ENCODE measurements around the gene RAB11A.
"Not testable (repeated sequence)": the region's sequence is repeated elsewhere in the genome, so short reads cannot be mapped to it uniquely, and the experiment has no call there.

Gene RAB11A

GRCh38 chr15:65870889-65871533 lies 1.7 kb downstream of the RAB11A start:
- H3K36me3 ChIP-seq (ENCODE audit: control insufficient read depth in 2 of 2, insufficient read depth in 2 of 2, low read length in 2 of 2) = peaks cover 0 to 4% of the 10 kb centered on the region in 2 donors
- peak overlapping the region; percentile 91 to 98 for H3K4me3 ChIP-seq (ENCODE audit: low read length in 2 of 2)
- peak overlapping the region in 1 of 2 donors; percentile 99 for H3K9ac ChIP-seq (ENCODE audit: low read length in 2 of 2)
- H3K27me3 ChIP-seq (ENCODE audit: control insufficient read depth in 1 of 2, insufficient read depth in 2 of 2, low read length in 2 of 2) = no peaks in the 10 kb centered on the region
- H3K4me1 ChIP-seq (ENCODE audit: control insufficient read depth, insufficient read depth, low read length) = peaks cover 9% of the 10 kb centered on the region
- no peak overlapping the region for H3K27ac ChIP-seq (ENCODE audit: low read length)
- H3K9me3 ChIP-seq (ENCODE audit: control insufficient read depth in 2 of 2, low read length in 2 of 2) = no peaks in the 10 kb centered on the region

GRCh38 chr15:65871886-65872285 lies 2.6 kb downstream of the RAB11A start:
- H3K36me3 ChIP-seq (ENCODE audit: control insufficient read depth in 2 of 2, insufficient read depth in 2 of 2, low read length in 2 of 2); H3K4me3 ChIP-seq (ENCODE audit: low read length in 2 of 2); H3K27me3 ChIP-seq (ENCODE audit: control insufficient read depth in 1 of 2, insufficient read depth in 2 of 2, low read length in 2 of 2); H3K27ac ChIP-seq (ENCODE audit: low read length); H3K9me3 ChIP-seq (ENCODE audit: control insufficient read depth in 2 of 2, low read length in 2 of 2); H3K4me1 ChIP-seq (ENCODE audit: control insufficient read depth, insufficient read depth, low read length): not testable (repeated sequence)
- peak overlapping the region in 1 of 2 donors; percentile 7 for H3K9ac ChIP-seq (ENCODE audit: low read length in 2 of 2)

- H3K27me3 ChIP-seq (ENCODE audit: control insufficient read depth in 1 of 2, insufficient read depth in 2 of 2, low read length in 2 of 2); H3K36me3 ChIP-seq (ENCODE audit: control insufficient read depth in 2 of 2, insufficient read depth in 2 of 2, low read length in 2 of 2); H3K9ac ChIP-seq (ENCODE audit: low read length in 2 of 2); H3K4me1 ChIP-seq (ENCODE audit: control insufficient read depth, insufficient read depth, low read length); H3K4me3 ChIP-seq (ENCODE audit: low read length in 2 of 2); H3K9me3 ChIP-seq (ENCODE audit: control insufficient read depth in 2 of 2, low read length in 2 of 2); H3K27ac ChIP-seq (ENCODE audit: low read length): not testable (repeated sequence)
Observed at GRCh38 chr15:65872596-65872995, 3.3 kb downstream of the RAB11A start.

- Histone ChIP-seq H3K36me3 (ENCODE audit: control insufficient read depth in 2 of 2, insufficient read depth in 2 of 2, low read length in 2 of 2) (peaks cover 10% of the 10 kb centered on the region in 2 donors), H3K4me3 (ENCODE audit: low read length in 2 of 2) (no peak overlapping the region), H3K4me1 (ENCODE audit: control insufficient read depth, insufficient read depth, low read length) (peaks cover 9% of the 10 kb centered on the region), H3K9me3 (ENCODE audit: control insufficient read depth in 2 of 2, low read length in 2 of 2) (no peaks in the 10 kb centered on the region), H3K27me3 (ENCODE audit: control insufficient read depth in 1 of 2, insufficient read depth in 2 of 2, low read length in 2 of 2) (no peaks in the 10 kb centered on the region), H3K9ac (ENCODE audit: low read length in 2 of 2) (no peak overlapping the region), H3K27ac (ENCODE audit: low read length) (no peak overlapping the region)
Observed at GRCh38 chr15:65873256-65873655, 4.0 kb downstream of the RAB11A start.

- peaks cover 16 to 20% of the 10 kb centered on the region in 2 donors for H3K36me3 ChIP-seq (ENCODE audit: control insufficient read depth in 2 of 2, insufficient read depth in 2 of 2, low read length in 2 of 2)
- no peak overlapping the region for H3K9ac ChIP-seq (ENCODE audit: low read length in 2 of 2)
- H3K9me3 ChIP-seq (ENCODE audit: control insufficient read depth in 2 of 2, low read length in 2 of 2) = no peaks in the 10 kb centered on the region
- no peak overlapping the region for H3K27ac ChIP-seq (ENCODE audit: low read length)
- no peak overlapping the region for H3K4me3 ChIP-seq (ENCODE audit: low read length in 2 of 2)
- peaks cover under 1% of the 10 kb centered on the region for H3K4me1 ChIP-seq (ENCODE audit: control insufficient read depth, insufficient read depth, low read length)
- no peaks in the 10 kb centered on the region for H3K27me3 ChIP-seq (ENCODE audit: control insufficient read depth in 1 of 2, insufficient read depth in 2 of 2, low read length in 2 of 2)
Observed at GRCh38 chr15:65875458-65875857, 6.2 kb downstream of the RAB11A start.

GRCh38 chr15:65877749-65878148 lies 8.5 kb downstream of the RAB11A start:
- no peaks in the 10 kb centered on the region for H3K9me3 ChIP-seq (ENCODE audit: control insufficient read depth in 2 of 2, low read length in 2 of 2)
- H3K36me3 ChIP-seq (ENCODE audit: control insufficient read depth in 2 of 2, insufficient read depth in 2 of 2, low read length in 2 of 2) = peaks cover 18 to 20% of the 10 kb centered on the region in 2 donors
- H3K9ac ChIP-seq (ENCODE audit: low read length in 2 of 2) = no peak overlapping the region
- H3K4me1 ChIP-seq (ENCODE audit: control insufficient read depth, insufficient read depth, low read length) = no peaks in the 10 kb centered on the region
- H3K27ac ChIP-seq (ENCODE audit: low read length) = no peak overlapping the region
- H3K27me3 ChIP-seq (ENCODE audit: control insufficient read depth in 1 of 2, insufficient read depth in 2 of 2, low read length in 2 of 2) = no peaks in the 10 kb centered on the region
- no peak overlapping the region for H3K4me3 ChIP-seq (ENCODE audit: low read length in 2 of 2)

- H3K27me3 ChIP-seq (ENCODE audit: control insufficient read depth in 1 of 2, insufficient read depth in 2 of 2, low read length in 2 of 2) = no peaks in the 10 kb centered on the region
- H3K4me3 ChIP-seq (ENCODE audit: low read length in 2 of 2) = no peak overlapping the region
- no peaks in the 10 kb centered on the region for H3K4me1 ChIP-seq (ENCODE audit: control insufficient read depth, insufficient read depth, low read length)
- no peak overlapping the region for H3K27ac ChIP-seq (ENCODE audit: low read length)
- H3K9ac ChIP-seq (ENCODE audit: low read length in 2 of 2) = no peak overlapping the region
- H3K9me3 ChIP-seq (ENCODE audit: control insufficient read depth in 2 of 2, low read length in 2 of 2) = no peaks in the 10 kb centered on the region
- H3K36me3 ChIP-seq (ENCODE audit: control insufficient read depth in 2 of 2, insufficient read depth in 2 of 2, low read length in 2 of 2) = peaks cover 21 to 22% of the 10 kb centered on the region in 2 donors
Observed at GRCh38 chr15:65881766-65882434, 12.6 kb downstream of the RAB11A start.

GRCh38 chr15:65883571-65883970 lies 14.3 kb downstream of the RAB11A start:
- no peaks in the 10 kb centered on the region for H3K4me1 ChIP-seq (ENCODE audit: control insufficient read depth, insufficient read depth, low read length)
- no peaks in the 10 kb centered on the region for H3K9me3 ChIP-seq (ENCODE audit: control insufficient read depth in 2 of 2, low read length in 2 of 2)
- H3K36me3 ChIP-seq (ENCODE audit: control insufficient read depth in 2 of 2, insufficient read depth in 2 of 2, low read length in 2 of 2) = peaks cover 16 to 18% of the 10 kb centered on the region in 2 donors
- no peak overlapping the region for H3K27ac ChIP-seq (ENCODE audit: low read length)
- no peak overlapping the region for H3K9ac ChIP-seq (ENCODE audit: low read length in 2 of 2)
- no peak overlapping the region for H3K4me3 ChIP-seq (ENCODE audit: low read length in 2 of 2)
- H3K27me3 ChIP-seq (ENCODE audit: control insufficient read depth in 1 of 2, insufficient read depth in 2 of 2, low read length in 2 of 2) = no peaks in the 10 kb centered on the region

GRCh38 chr15:65884511-65884910 lies 15.2 kb downstream of the RAB11A start:
- no peak overlapping the region for H3K4me3 ChIP-seq (ENCODE audit: low read length in 2 of 2)
- no peaks in the 10 kb centered on the region for H3K4me1 ChIP-seq (ENCODE audit: control insufficient read depth, insufficient read depth, low read length)
- no peak overlapping the region for H3K27ac ChIP-seq (ENCODE audit: low read length)
- no peaks in the 10 kb centered on the region for H3K9me3 ChIP-seq (ENCODE audit: control insufficient read depth in 2 of 2, low read length in 2 of 2)
- H3K36me3 ChIP-seq (ENCODE audit: control insufficient read depth in 2 of 2, insufficient read depth in 2 of 2, low read length in 2 of 2) = peaks cover 12 to 20% of the 10 kb centered on the region in 2 donors
- H3K9ac ChIP-seq (ENCODE audit: low read length in 2 of 2) = no peak overlapping the region
- no peaks in the 10 kb centered on the region for H3K27me3 ChIP-seq (ENCODE audit: control insufficient read depth in 1 of 2, insufficient read depth in 2 of 2, low read length in 2 of 2)

GRCh38 chr15:65885668-65886218 lies 16.5 kb downstream of the RAB11A start:
- no peak overlapping the region for H3K4me3 ChIP-seq (ENCODE audit: low read length in 2 of 2)
- no peaks in the 10 kb centered on the region for H3K4me1 ChIP-seq (ENCODE audit: control insufficient read depth, insufficient read depth, low read length)
- H3K9me3 ChIP-seq (ENCODE audit: control insufficient read depth in 2 of 2, low read length in 2 of 2) = no peaks in the 10 kb centered on the region
- H3K27ac ChIP-seq (ENCODE audit: low read length) = no peak overlapping the region
- H3K27me3 ChIP-seq (ENCODE audit: control insufficient read depth in 1 of 2, insufficient read depth in 2 of 2, low read length in 2 of 2) = no peaks in the 10 kb centered on the region
- no peak overlapping the region for H3K9ac ChIP-seq (ENCODE audit: low read length in 2 of 2)
- H3K36me3 ChIP-seq (ENCODE audit: control insufficient read depth in 2 of 2, insufficient read depth in 2 of 2, low read length in 2 of 2) = peaks cover 9 to 17% of the 10 kb centered on the region in 2 donors

GRCh38 chr15:65887565-65887964 lies 18.3 kb downstream of the RAB11A start:
- no peak overlapping the region for H3K4me3 ChIP-seq (ENCODE audit: low read length in 2 of 2)
- H3K9ac ChIP-seq (ENCODE audit: low read length in 2 of 2) = no peak overlapping the region
- H3K36me3 ChIP-seq (ENCODE audit: control insufficient read depth in 2 of 2, insufficient read depth in 2 of 2, low read length in 2 of 2) = peaks cover 11 to 15% of the 10 kb centered on the region in 2 donors
- H3K4me1 ChIP-seq (ENCODE audit: control insufficient read depth, insufficient read depth, low read length) = no peaks in the 10 kb centered on the region
- H3K27ac ChIP-seq (ENCODE audit: low read length) = no peak overlapping the region
- no peaks in the 10 kb centered on the region for H3K27me3 ChIP-seq (ENCODE audit: control insufficient read depth in 1 of 2, insufficient read depth in 2 of 2, low read length in 2 of 2)
- H3K9me3 ChIP-seq (ENCODE audit: control insufficient read depth in 2 of 2, low read length in 2 of 2) = no peaks in the 10 kb centered on the region

All from stomach smooth muscle (tissue), 2 donors.